Measurements from ENCODE around the gene LTBP1.

LTBP1 gene

GRCh38 chr2:33267043-33267442 is 320.3 kb downstream of the LTBP1 start:
- no peak for DNase-seq (ENCODE audit: low read depth in 2 of 2)

DNA sequence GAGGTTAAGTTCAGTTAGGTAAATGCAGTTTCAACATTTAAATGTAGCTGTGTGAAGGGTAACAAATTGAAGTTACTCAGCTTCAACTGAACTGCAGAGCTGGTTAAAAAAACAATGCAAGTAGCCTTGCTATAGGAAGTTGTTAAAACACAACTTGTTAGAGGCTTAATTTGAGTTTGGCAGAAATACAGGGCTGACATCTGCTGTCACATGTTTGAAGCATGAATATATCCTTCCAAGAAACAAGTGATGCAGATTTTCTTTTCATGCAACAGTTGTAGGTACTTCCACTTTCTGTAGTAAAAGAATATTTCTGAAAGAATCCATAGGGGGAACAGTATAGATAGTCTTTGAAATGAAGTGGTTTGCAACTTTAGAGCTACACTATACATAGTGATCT is 321.0 kb downstream of the LTBP1 start:
- no peak for DNase-seq (ENCODE audit: low read depth in 2 of 2)

GRCh38 chr2:33268246-33268831 is 321.6 kb downstream of the LTBP1 start:
- DNase-seq (ENCODE audit: low read depth in 2 of 2) = no peak

DNA sequence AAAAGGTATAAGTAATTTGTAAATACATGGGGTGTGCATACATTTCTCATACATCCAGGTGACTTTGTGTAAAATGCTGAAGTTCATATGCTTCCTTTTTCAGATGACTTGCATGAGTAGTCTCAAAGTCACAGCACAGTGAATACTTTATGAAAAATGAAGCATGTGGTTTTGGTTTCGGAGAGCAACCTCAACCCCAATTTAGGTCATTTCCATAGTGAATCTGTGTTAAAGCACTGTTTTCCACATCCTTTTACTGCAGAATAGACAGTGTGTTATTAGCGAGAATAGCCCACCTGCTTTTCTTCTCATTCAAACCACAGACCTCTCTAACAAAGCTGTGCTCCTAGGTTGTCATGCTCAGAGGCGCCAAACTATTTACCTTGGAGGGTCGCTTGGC is 325.2 kb downstream of the LTBP1 start:
- DNase-seq (ENCODE audit: low read depth in 2 of 2) = no peak

- no peak for DNase-seq (ENCODE audit: low read depth in 2 of 2)
Measured at GRCh38 chr2:33273479-33273878, 326.7 kb downstream of the LTBP1 start.

- no peak for DNase-seq (ENCODE audit: low read depth in 2 of 2)
Measured at GRCh38 chr2:33274524-33274923, 327.8 kb downstream of the LTBP1 start.

- peak in 1 of 2 donors; percentile 16 for DNase-seq (ENCODE audit: low read depth in 2 of 2)
Measured at GRCh38 chr2:33275689-33276444, 329.1 kb downstream of the LTBP1 start.

GRCh38 chr2:33277002-33277426 is 330.3 kb downstream of the LTBP1 start:
- DNase-seq (ENCODE audit: low read depth in 2 of 2) = no peak

DNA sequence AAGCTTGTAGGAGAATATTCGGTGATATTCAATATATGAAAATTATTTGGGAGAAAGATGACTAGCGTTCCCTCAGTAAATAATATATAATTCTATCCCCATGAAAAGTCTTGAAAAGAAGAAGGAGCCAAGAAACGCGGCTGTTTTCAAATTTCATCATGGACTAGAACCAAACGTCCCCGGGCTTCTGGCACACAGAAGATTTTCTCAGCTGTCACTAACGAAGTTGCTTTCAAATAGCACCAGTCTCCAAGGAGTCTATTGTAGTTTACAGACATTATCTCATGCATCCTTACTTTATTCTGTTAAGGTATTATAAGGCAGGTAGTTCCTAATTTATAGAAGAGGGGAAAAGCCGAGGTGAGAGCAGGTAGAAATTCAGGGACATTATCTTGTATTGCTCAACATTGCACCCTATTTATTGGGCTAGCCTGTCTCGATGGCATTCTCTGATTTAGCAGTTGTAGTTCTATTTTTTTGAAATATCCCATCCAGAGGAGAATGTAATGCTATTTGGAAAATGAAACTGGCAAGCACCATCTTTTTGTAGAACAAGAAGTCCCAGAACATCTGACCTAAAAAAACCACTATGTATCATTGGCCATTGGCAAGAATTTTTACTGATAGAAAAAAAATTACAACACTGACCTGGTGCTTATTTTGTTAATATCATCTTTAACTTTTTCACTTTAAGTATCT is 331.6 kb downstream of the LTBP1 start:
- no peak for DNase-seq (ENCODE audit: low read depth in 2 of 2)

- no peak for DNase-seq (ENCODE audit: low read depth in 2 of 2)
Measured at GRCh38 chr2:33284287-33284686, 337.5 kb downstream of the LTBP1 start.

- no peak for DNase-seq (ENCODE audit: low read depth in 2 of 2)
Measured at GRCh38 chr2:33287507-33288005, 340.8 kb downstream of the LTBP1 start.

GRCh38 chr2:33288011-33288410 is 341.3 kb downstream of the LTBP1 start:
- no peak for DNase-seq (ENCODE audit: low read depth in 2 of 2)

DNA sequence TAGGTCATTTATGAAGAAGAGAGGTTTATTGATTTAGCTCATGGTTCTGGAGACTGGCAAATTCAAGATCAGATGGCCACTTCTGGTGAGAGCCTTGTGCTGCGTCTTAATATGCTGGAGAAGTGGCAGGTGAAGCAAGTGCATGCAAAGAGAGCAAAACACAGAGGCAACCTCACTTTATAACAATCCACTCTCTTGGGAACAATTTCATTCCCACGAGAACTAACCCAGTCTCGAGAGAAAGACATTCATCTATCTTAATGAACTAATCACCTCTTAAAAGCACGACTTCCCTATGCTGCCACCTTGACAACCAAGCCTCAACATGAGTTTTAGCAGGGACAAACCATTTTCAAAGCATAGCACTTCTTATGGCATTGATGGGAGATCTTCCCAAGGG is 343.2 kb downstream of the LTBP1 start:
- DNase-seq (ENCODE audit: low read depth in 2 of 2) = no peak

DNA sequence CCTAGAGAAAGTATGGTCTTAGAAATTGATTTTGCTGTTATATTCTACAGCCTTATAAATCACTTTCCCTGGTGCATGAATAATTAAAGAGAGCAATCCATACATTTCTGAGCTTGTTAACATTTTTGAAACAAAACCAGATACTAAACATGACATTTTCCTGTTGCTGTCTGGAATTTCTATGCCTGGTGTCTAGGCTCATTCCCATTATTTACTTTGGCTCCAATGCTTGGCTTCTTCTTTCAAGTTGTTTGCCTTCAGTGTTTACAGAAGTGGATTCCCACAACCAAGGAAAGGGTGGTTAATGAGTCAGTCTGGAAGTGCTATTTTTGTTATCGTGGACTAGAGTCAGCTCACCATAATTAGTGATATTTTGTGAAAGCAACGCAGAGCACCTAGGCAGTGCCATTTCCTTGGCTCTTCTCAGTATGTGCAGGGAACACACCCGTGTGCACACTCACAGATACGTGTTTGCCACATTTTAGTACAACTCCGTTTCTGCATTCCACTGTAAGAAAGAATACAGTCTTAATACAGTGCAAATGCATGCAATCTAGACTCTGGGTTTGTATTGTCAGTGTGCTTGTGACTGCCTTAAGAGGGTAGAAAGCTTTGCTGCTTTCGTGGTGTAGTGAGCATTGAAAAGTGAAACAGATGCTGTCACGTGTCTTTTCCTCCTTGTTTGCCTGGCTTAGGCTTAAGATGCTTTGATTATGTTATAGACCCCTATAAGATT is 344.7 kb downstream of the LTBP1 start:
- no peak for DNase-seq (ENCODE audit: low read depth in 2 of 2)

DNA sequence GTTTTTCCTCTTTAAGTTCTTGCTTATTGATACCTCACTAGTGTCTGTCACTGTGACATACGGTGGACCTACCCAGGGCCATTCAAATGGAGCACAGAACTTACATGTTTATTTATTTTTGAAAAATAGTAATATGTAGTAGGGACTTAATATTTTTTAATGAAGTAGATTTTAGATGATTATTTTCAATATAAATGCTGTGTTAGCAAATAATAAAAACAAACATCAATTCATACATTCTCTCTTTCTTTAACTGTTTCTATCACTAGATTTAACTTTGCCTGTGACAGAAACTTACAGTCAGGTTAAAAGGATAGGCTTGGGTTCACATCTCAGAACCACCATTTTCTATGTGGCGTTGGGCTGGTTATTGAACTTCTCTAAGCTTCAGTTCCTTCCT is 345.3 kb downstream of the LTBP1 start:
- DNase-seq (ENCODE audit: low read depth in 2 of 2) = no peak

GRCh38 chr2:33292981-33293595 is 346.3 kb downstream of the LTBP1 start:
- DNase-seq (ENCODE audit: low read depth in 2 of 2) = no peak

DNA sequence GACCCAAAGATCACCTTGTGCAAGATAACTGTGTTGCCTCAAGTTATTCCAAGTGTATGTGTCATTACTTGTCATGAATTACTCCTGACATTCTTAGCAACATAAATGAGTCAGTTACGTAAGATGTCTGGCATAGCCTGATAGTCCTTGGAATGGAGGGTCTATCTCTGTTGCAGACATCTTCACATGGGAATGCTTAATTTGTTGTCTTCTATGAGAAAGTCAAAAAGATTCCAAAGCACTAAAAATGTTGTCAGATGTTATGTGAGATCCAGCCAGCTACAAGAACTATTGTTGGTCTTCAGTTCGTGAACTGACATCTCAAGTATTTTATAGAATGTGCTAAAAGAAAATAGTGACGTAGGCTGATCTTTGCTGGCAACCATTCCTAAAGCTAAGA is 351.5 kb downstream of the LTBP1 start:
- DNase-seq (ENCODE audit: low read depth in 2 of 2) = no peak

DNA sequence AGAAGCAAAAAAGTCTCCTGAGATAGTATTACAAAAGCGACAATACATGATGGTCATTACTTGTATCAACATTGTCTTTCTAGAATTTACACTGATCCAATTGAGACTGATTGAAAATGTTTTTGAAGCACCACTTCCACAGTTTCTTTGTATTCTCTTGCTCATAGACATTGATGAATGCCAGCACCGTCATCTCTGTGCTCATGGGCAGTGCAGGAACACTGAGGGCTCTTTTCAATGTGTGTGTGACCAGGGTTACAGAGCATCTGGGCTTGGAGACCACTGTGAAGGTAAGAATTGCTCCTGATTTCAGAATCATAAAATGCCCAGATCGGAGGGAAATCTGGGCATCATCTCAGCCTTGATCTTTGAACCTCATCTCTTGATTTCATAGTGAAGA is 354.6 kb downstream of the LTBP1 start:
- no peak for DNase-seq (ENCODE audit: low read depth in 2 of 2)

DNA sequence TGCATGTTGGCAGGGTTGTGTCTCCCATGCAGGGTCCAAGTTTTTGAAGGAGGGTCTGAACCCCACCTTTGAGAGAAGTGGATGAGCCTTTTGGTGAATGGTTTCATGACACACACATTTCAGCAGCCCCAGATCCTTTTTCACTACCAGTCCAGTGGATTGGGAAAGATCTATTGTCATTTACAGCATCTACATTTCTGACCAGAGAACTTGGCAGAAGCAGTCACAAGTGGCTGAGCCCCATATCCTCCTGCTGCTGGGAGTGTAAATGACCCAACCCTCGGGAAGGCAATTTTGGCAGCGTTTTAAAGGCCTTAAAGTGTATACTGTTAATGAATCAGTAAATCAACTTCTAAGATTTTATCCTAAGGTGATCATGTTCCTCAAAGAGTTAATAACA is 355.6 kb downstream of the LTBP1 start:
- DNase-seq (ENCODE audit: low read depth in 2 of 2) = no peak

- no peak for DNase-seq (ENCODE audit: low read depth in 2 of 2)
Measured at GRCh38 chr2:33304032-33304864, 357.5 kb downstream of the LTBP1 start.

Data from stimulated activated CD4-positive, alpha-beta T cell treated with anti-CD3 and anti-CD28 coated beads, Interleukin-4, amount 100 ng/mL, for 48 hours (primary cell).